GM20000 (cell line): ENCODE results near the gene NKAIN2.

Source experiments
- DNase-seq: peaks from one replicate; pipeline ENCODE4 v3.0.0; 2012; ENCODE audit warnings: low spot score
- TF ChIP-seq, protein P1 (sequence below): IDR thresholded peaks from 2 replicates; pipeline ENCODE4 v1.5.1; 2012; ENCODE audit warnings: mild to moderate bottlenecking, control low read depth; ENCODE audit errors: extremely low read depth, missing control alignments

Gene NKAIN2

DNA sequence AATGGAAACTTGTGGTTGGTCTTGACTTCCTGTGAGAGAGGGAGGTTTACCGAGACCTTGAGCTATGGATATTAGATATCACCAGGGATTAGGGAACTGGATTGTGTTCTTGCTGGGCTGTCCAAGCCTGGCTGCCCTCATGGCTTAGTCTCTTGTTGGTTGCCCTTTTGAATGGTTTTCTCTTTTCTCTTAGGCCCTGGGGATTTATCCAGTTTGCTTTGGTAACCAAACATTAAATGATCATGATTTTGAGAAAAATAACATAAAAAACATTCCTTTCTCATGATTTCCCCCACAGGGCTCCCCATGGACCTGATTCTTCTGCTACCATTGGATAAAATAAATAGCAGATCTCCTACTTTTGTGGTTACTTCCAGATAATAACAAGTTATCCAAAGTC lies 852.2 kb downstream of the NKAIN2 start:
- TF ChIP-seq, protein P1, sequence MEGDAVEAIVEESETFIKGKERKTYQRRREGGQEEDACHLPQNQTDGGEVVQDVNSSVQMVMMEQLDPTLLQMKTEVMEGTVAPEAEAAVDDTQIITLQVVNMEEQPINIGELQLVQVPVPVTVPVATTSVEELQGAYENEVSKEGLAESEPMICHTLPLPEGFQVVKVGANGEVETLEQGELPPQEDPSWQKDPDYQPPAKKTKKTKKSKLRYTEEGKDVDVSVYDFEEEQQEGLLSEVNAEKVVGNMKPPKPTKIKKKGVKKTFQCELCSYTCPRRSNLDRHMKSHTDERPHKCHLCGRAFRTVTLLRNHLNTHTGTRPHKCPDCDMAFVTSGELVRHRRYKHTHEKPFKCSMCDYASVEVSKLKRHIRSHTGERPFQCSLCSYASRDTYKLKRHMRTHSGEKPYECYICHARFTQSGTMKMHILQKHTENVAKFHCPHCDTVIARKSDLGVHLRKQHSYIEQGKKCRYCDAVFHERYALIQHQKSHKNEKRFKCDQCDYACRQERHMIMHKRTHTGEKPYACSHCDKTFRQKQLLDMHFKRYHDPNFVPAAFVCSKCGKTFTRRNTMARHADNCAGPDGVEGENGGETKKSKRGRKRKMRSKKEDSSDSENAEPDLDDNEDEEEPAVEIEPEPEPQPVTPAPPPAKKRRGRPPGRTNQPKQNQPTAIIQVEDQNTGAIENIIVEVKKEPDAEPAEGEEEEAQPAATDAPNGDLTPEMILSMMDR, result no peak
- no peak for DNase-seq

DNA sequence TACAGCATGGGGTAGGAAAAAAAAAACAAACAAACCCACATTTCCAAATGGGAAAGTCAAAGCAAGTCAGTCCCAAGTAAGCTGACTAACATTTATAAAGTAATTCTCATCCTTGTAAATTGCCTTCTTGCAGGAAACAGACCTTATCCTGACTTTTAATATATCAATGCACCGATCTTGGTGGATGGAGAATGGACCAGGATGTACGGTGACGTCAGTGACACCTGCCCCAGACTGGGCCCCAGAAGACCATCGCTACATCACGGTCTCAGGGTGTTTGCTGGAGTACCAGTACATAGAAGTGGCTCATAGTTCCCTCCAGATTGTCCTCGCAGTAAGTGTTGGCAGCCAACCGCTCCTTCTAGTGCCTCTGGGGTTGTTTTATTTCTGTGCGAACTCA lies 854.4 kb downstream of the NKAIN2 start:
- DNase-seq, result no peak
- TF ChIP-seq, protein P1, result no peak

DNA sequence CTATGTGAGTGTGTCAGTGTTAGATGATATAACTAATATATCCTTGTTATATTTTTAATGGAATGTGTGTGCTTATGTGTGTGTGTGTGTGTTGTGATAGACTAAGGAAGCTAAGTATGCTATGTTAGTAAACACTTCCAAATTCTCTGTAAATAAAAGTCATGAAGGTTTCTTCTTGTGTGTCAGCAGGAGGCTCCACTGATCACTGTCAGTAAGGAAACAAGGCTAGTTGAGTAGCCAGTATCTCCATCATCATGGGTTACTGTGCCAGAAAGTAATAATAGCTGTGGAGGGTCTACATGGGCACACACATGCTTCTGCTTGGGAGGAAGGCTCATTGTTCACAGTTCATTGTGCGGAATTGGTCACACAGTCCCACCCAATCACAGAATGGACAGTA lies 855.8 kb downstream of the NKAIN2 start:
- TF ChIP-seq, protein P1, result no peak
- no peak for DNase-seq

DNA sequence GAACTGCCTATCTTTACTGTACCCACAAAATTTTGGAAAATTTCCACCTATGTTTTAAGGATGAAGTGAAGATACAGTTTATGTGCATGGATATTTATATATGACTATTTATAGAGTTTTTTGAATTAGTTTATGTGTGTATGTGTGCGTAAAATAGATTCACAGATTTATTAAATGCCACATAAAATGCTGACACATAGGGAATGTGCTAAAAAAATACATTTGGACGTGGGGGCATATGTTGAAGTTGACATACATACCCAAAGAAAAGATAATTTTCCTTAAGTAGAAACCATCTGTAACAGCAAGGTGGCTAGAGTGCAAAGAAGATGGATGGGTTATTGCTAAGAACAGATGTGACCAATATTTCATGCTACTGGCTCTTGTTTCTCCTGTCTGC lies 856.5 kb downstream of the NKAIN2 start:
- no peak for DNase-seq
- TF ChIP-seq, protein P1, result no peak

DNA sequence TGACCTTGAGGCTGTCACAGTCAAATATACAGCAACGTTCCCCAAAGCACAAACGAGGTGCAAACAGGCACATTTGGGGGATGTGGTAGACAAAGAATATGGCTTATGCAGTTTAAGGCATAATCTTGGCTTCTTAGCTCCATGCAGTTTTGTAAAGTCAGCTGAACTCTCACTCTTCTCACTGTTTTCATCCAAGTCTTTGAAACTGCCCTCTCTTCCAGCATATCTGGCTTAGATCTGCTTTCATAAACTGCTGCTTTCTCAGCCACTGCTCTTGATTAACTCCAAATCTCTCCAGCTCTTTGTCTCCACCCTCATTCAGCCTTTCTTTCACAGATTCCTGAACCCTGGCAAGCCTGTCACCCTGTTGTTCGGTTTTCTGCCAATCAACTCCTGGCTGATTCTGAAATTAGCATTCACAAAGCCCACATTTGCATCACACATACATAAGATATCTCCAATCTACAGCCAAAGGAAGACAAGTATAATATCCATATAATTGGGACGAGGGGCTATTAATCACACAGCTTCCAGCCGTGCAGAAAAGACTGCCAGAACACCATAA lies 857.5 kb downstream of the NKAIN2 start:
- no peak for DNase-seq
- TF ChIP-seq, protein P1, result no peak

DNA sequence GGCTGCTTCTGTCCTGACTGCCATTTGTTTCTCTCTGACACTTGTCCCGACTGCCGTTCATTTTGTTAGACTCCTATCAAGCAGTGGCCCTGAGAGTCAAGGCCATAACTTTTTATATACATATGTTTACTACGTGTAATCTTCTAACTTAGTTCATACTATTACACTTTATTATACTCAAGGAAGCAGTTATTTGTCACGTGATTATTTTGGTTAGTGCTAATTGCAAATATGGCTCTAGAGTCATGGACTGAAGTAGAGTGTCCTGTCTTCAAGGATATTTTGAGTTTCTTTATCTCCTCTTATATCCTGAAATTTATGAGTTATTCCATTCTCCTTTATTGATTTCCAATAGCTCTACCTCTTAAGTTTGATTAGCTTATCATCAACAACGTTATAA lies 864.4 kb downstream of the NKAIN2 start:
- TF ChIP-seq, protein P1, result no peak
- DNase-seq, result no peak

DNA sequence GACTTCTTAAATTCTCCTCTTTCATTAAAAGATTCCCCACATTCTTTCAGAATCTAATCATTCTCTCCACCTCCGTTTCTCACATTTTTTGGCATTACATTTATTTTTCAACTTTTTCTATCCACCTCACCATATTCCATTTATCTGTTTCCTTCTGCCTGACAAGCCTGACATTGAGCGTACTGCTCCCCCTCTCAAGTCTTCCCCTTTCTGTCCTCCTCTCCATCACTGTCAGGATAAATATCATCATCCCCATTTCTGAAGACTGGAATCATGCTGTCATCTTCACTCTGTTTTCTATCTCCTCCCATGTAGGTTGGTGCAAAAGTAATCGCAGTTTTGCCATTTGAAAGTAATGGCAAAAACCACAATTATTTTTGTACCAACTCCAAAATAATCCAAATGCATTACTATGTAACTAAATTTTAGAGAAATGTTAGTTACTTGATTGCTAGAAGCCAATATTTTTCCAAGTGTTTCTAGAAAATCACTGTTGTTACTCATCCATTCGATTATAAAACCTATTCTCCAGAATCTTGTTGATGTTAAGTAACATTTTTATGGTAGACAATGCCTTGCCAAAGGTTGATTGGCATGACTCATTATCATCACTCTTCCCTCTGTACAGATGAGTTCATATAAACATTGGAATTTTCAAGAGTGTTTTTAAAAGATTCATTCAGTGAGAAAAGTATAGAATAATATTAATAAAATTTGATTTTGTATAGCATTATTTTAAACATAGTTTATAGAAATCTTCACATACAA lies 866.2 kb downstream of the NKAIN2 start:
- TF ChIP-seq, protein P1, result no peak
- DNase-seq, result no peak
